GM21515 (cell line): ENCODE measurements around the gene OTUB2.

Source experiments
- ATAC-seq: cut with Tn5 transposase; IDR thresholded peaks from one replicate; pipeline ENCODE4 v1.9.1; 2021; ENCODE audit not compliant: unreplicated experiment

Gene OTUB2

DNA sequence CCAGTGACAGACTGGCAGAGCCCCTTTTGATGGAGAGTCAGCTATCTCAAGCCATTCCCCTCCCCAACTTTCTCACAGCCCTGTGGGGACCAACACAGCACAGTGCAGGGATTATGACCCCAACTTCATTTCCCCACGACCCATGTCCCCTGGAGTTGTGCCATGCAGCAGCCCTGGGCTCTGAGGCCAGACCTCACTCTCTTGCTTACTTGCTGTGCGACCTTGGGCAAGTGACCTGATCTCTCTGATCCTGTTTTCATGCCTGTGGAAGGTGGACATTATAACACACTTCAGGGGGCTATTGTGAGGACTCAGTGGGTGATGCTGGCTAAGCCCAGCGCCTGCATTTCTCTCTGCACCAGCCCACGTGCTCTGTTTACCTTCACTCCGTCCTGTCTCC is 14.1 kb downstream of the OTUB2 start:
- no peak for ATAC-seq

GRCh38 chr14:94040796-94041195 is 14.7 kb downstream of the OTUB2 start:
- no peak for ATAC-seq

DNA sequence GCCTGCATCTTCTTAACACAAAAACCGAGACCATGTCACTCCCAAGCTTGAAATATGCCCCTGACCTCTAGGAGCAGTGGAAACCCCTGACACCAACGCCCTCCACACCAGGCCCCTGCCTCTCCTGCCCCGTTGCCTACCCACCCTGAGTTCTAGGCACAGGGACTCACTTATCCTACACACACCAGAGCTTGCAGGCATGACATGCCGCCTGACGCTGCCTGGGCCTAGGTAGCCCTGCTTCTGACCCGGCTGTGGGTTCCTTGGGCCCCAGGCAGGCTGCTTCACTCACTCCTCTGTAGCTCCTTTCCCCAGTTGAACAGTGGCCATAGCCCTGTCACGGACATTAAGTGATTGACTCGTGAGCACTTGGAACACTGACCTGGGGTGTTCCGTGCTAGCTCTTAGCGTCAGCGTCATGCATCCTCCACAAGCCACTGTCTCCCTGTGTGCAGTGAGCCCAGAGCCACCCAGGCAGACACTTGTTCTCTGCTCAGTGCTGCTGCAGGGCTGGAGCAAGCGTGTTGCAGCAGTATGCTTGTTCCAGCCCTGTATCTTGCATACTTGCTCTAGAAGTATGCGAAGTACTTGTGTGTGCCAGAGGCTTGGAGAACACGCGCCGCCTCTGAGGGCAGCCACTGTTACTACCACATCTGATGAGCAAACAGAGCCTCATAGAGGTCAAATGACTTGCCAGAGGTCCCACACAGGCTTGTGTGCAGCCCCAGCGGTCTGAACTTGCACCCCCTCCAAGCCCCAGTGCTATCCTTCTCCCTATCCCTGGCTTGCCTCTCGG is 15.6 kb downstream of the OTUB2 start:
- ATAC-seq: no peak

GRCh38 chr14:94042433-94043091 is 16.4 kb downstream of the OTUB2 start:
- ATAC-seq: no peak

- ATAC-seq: no peak
These were observed 17.1 kb downstream of the OTUB2 start for GRCh38 chr14:94043111-94043755.

GRCh38 chr14:94043756-94044475 is 17.8 kb downstream of the OTUB2 start:
- ATAC-seq: no peak

- ATAC-seq: no peak
These were observed 18.4 kb downstream of the OTUB2 start for GRCh38 chr14:94044476-94045091.

DNA sequence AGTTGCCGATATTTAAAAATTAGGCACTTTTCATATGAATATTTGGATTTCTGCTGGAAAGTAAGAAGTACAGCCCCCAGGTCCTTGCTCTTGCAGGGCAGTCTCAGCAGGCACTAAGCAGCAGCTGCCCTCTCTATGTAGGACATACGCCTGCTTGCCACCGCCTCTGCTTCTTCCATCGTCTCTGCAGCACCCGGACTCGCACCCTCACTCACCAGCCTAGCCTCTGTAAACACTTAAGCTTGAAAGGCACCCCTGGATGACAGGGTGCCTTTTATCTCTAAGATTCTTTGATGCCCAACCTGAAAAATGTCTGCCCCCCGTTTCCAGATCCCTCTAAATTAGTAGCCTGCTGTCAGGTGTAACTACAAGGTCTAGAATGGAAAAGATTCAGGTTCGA is 19.0 kb downstream of the OTUB2 start:
- ATAC-seq: no peak

GRCh38 chr14:94045563-94046345 is 19.6 kb downstream of the OTUB2 start:
- no peak for ATAC-seq

- ATAC-seq: no peak
These were observed 20.6 kb downstream of the OTUB2 start for GRCh38 chr14:94046696-94047250.

DNA sequence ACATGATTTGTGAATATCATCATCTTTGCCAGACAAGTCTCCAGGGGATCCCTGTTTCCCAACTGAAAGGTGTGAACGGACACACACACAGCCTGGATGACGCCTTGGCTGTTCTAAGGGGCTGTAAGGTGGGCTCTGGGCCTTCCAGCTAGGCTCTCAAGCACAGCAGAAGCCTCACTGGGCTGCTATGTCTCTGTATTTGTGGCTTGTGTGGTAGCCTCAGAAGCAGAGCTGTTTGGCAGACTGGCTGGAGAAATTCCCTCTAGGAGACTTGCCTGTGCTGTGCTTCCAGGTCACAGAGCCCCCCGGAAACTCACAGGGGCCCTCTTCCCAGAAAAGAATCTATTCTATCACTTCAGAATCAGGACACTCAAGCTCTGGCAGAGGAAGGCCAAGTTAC is 21.4 kb downstream of the OTUB2 start:
- no peak for ATAC-seq

GRCh38 chr14:94048691-94049624 is 22.8 kb downstream of the OTUB2 start:
- ATAC-seq: no peak

DNA sequence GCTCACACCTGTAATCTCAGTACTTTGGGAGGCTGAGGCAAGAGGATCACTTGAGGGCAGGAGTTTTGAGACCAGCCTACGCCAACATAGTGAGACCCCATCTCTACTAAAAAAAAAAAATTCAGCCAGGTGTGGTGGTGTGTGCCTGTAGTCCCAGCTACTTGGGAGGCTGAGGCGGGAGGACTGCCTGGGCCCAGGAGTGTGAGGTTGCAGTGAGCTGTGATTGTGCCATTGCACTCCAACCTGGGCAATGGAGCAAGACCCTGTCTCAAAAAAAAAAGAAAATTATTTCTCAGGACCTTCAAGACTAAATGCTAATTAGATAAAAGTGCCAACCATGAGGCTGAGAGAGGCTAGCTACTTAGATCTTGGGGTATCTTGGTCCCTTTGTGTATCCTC is 23.5 kb downstream of the OTUB2 start:
- ATAC-seq: no peak

DNA sequence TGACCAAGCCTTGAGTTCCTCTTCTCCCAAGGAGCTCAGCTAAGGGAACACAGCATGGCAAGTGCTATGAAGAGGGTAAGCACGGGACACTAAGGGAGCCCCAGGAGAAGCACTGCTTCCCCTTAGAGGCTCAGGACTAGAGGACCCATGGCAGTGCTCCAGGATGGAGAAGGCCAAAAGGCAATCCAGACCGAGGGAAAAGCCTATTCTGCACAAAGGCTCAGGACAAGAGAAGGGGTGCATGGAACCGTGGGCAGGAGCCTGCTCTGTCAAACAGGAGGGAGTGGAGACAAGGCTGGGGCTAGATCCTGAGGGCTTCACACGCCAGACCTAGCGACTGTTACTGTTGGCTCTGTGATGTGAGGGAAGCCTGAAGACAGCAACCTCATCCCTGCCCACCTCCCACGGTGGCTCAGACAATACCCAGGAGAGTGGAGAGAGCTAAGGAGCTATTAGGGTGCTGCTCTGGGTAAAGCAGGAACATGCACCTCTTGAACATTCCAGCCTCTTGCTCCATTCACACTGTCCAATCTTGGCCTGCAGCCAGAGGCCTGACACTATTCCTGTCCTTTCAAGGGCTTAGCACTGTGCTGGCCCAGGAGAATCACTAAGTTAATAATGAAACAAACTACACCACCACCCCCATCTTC is 24.2 kb downstream of the OTUB2 start:
- no peak for ATAC-seq

- ATAC-seq: no peak
These were observed 25.0 kb downstream of the OTUB2 start for GRCh38 chr14:94051115-94051514.

DNA sequence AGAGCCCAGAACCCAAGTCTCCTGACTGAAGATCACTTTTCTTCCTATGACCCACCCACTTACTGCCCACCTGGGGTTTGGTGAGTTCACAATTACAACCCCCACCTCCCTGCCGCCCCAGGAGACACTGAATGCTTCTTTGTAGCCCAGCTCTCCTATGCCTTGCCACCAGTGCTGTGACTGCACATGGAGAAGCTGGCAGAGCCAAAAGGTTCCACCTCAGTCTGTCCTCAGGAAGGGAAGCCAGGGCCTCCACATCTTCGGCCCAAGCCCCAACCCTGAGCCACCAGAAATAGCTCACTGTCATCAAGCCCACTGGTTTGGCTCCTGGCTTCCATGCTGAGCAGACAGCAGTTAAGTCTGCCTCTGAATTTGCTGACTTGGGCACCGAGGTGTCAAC is 25.6 kb downstream of the OTUB2 start:
- no peak for ATAC-seq

DNA sequence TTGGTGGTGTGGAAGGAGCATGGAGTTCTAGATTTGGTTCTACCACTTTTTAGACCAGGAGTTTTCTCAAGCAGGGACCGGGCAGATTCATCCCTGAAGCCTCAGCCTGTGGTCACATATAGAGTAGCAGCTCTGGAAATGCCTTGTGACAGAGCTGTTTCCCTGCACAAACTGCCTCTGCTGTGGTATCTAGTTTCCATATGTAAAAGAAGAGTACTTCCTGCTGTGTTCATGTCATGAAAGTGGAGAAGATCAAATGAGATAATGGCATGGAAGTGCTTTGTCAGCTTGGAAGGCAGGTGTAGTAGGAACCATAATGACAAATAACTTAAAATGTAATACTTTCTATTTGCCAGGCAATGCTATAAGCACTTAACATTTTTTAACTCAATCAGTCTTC is 26.1 kb downstream of the OTUB2 start:
- ATAC-seq: no peak

- ATAC-seq: no peak
These were observed 26.5 kb downstream of the OTUB2 start for GRCh38 chr14:94052662-94053061.
